SK-MEL-5 (cell line): ENCODE data around the gene GALK1. TPM values are rescaled to one million over a fixed set of nuclear protein-coding genes. Genes with fewer than 3 reads are reported as not detected.

Source experiments
- DNase-seq: peaks from one replicate; pipeline ENCODE4 v3.0.0-alpha.2; 2016; ENCODE audit warnings: low read depth, low spot score
- in situ Hi-C: cut with HindIII; loops from 2 replicates; pipeline ENCODE4 v1.10.0; 2016; ENCODE audit warnings: low sequenced_read_pairs, high pct_unique_total_duplicates, low pct_unique_long_range_greater_than_20kb
- total RNA-seq: library from RNA; depleted of rRNA; stranded (reverse); fragments of >200 nt; shearing (Covaris generic); gene quantifications from 2 replicates; pipeline ENCODE4 v1.2.3, GENCODE V29; 2014; rRNA removed

Gene GALK1
- total RNA-seq, 1 experiment from 2014 or later, result 52.5 TPM

DNA sequence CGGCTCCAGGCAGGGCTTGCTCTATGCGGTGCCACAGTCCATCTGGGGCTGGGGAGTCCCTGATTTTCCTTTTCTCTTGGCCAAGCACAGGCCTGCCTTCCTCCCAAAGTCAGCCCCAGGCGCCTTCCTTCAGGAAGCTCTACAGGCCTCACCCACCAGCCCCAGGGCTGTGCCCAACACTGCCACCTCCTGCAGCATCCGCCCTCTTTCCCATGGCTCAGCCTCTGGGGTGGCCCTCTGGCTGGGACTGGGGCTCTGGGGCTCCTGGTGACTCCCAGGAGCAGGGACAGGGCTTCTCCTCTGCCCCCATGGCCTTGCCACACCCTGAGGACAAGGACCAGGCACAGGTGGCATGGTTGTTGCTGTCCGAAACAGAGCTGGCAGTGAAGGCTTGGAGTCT is 42.9 kb downstream of the GALK1 start:
- in situ Hi-C loops, result no loop called here
- no peak for DNase-seq

DNA sequence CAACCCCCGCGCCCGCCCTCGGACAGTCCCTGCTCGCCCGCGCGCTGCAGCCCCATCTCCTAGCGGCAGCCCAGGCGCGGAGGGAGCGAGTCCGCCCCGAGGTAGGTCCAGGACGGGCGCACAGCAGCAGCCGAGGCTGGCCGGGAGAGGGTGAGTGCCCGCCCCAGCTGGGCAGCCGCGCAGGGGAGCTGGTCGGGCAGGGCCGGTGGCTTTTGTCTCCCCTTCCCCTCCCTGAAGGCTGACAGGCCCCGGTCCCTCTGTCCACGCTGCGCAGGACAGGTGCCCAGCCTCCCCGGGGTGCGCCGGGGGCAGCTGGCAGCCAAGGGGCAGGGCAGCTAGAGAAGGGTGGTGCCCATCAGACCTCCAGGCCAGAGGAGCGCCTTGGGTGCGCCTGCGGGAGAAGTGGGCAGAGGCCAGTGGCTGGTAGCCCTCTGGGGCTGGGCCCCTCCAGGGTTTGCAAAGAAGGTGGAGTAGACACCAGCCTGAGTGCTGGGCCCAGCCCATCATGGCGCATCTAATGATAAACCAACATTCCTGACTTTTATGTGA is 43.5 kb downstream of the GALK1 start:
- in situ Hi-C loops, result no loop called here
- DNase-seq, result no peak

DNA sequence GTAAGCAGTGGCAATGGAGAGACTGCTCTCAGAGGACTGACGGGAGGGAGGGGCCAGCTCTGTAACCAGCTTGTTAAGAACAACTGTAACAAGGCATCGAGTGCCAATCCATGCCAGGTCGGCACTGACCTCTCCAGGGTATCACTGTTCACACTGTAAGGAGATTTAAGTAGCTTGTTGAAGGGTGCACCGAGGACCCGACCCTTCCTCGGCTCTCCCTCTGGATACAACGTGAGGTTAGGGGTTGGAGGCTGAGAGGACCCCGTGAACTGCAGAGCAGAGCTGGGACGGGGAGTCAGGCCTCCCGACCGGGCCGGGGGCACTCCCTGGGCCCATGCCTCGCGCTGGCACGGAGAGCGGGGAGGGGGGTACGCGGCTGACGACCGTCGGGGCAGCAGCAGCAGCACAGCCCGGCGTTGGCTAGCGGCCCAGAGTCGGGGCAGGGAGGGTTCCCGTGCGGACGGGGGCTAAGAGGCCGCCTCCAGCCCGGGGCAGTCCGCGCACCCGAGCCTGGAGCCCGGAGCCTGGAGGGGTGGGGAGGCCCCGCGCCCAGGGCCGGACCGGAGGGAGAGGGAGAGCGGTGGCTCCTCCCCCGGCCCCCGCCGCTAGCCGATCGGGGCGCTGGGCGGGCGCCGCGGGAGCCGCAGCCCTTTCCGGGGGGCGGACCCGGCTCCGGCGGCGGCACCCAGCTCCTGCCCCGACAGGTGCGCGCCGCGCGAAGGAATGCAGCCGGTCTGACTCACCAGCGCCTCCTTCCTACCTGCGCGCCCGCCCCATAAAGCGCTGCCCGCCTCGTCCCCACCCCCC is 44.1 kb downstream of the GALK1 start, which contains the start of gene ITGB4:
Gene ITGB4 (plus strand): TSS at position 804 of the 807 bp plus-strand sequence. CDS start 3,245 bp downstream, outside the sequence.
- no peak for DNase-seq
- in situ Hi-C loops, result no loop called here

- no peak for DNase-seq
- in situ Hi-C loops, result no loop called here
Observed at GRCh38 chr17:75719732-75720131, 45.3 kb downstream of the GALK1 start.

- in situ Hi-C loops, result no loop called here
- no peak for DNase-seq
Observed at GRCh38 chr17:75712446-75712845, 52.5 kb downstream of the GALK1 start.

Other genes starting within 250 kb of the GALK1 start
- 3.5 and 5.8 TPM in 2 replicates for gene CASKIN2, start 249.7 kb downstream of the GALK1 start, total RNA-seq
- 25.8 and 26.2 TPM in 2 replicates for gene TSEN54, start 248.7 kb downstream of the GALK1 start, total RNA-seq
- 6.6 and 9.8 TPM in 2 replicates for gene LLGL2, start 239.5 kb downstream of the GALK1 start, total RNA-seq
- 1.6 and 2.6 TPM in 2 replicates for gene MYO15B, start 177.4 kb downstream of the GALK1 start, total RNA-seq
- gene SMIM5, start 131.8 kb downstream of the GALK1 start, total RNA-seq, result not detected in 2 replicates
- 27.7 and 32.9 TPM in 2 replicates for gene RECQL5, start 98.0 kb downstream of the GALK1 start, total RNA-seq
- 70.4 and 85.1 TPM in 2 replicates for gene SAP30BP, start 97.9 kb downstream of the GALK1 start, total RNA-seq
- gene ITGB4, start 43.7 kb downstream of the GALK1 start, total RNA-seq, result 0.05 TPM in 1 of 2 replicates, not detected in the other
- 76.9 and 77.7 TPM in 2 replicates for gene UNK, start 19.6 kb upstream of the GALK1 start, total RNA-seq
- 1.3 and 1.8 TPM in 2 replicates for gene UNC13D, start 79.2 kb upstream of the GALK1 start, total RNA-seq
- 49.5 and 67.9 TPM in 2 replicates for gene WBP2, start 90.1 kb upstream of the GALK1 start, total RNA-seq
- 7.3 and 8.1 TPM in 2 replicates for gene TRIM47, start 113.4 kb upstream of the GALK1 start, total RNA-seq
- gene TRIM65, start 131.8 kb upstream of the GALK1 start, total RNA-seq, result 53.5 and 56.5 TPM in 2 replicates
- gene MRPL38, start 139.7 kb upstream of the GALK1 start, total RNA-seq, result 47.6 and 57.4 TPM in 2 replicates
- 17.6 and 24.8 TPM in 2 replicates for gene FBF1, start 175.8 kb upstream of the GALK1 start, total RNA-seq
- gene ACOX1, start 214.0 kb upstream of the GALK1 start, total RNA-seq, result 43.2 and 44.4 TPM in 2 replicates
- 62.9 and 75.4 TPM in 2 replicates for gene TEN1, start 214.0 kb upstream of the GALK1 start, total RNA-seq
- gene CDK3, start 235.7 kb upstream of the GALK1 start, total RNA-seq, result 3.1 and 4.3 TPM in 2 replicates